ENCODE data around the gene POLR3K. TPM values are rescaled to one million over a fixed set of nuclear protein-coding genes. Genes with fewer than 3 reads are reported as not detected.
"Not testable (repeated sequence)": the region's sequence is repeated elsewhere in the genome, so short reads cannot be mapped to it uniquely, and the experiment has no call there.

POLR3K gene
- total RNA-seq, 1 donor from 2014 or later = 7.1 TPM

DNA sequence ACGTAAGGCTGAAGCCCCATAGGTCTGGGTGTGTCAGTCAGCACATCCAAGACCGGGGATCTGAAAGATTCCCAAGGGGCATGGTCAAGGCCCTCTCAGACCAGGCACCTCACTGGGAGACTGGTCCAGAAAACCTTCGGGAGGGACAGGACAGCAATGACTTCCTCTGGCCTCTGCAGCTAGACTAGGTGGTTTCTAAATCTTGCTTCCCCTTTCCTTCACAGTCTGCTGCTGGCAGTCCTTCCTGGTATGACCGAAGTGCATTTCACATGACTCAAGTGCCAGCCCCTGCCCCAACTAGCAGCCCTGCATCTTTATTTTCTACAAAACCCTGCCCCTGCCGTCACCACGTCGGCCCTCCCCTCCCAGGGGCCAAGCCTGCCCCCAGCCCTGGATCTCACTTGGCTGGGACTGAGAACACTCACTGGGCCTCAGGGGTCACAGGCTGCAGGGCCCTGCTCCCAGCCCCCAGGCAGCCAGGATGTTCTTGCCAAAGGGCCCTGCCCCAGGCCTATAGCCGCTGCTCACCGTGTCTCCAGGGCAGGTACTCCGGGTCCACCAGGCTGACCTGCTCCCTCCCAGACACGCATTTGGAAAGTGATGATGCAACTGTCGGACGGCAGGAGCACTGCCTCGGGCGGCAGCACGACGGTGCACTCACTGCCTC, 18.3 kb downstream of the POLR3K start:
- DNase-seq (ENCODE audit: low spot score) (no peak), ATAC-seq (peak; percentile 41)
- intact Hi-C loops (cut with DNase I) = no loop called here

DNA sequence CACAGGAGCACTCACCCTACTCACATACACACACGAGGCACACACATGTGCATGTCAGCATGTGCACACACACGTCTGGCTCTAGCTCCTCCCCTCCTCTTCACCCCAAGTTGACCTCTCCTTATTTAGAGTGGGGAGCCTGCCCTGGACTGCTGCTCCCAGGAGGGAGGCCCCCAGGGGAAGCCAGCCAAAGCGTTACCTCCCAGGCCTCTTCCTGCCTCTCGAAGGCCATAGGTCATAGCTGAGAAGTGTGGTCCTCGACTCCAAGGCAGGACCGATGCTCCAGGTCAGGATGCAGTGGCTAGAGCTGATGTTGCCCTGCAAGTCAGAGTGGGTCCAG, 18.8 kb downstream of the POLR3K start:
- no peak for ATAC-seq
- intact Hi-C loops (cut with DNase I) = no loop called here
- DNase-seq (ENCODE audit: low spot score) = no peak

GRCh38 chr16:33877-34647, 19.3 kb downstream of the POLR3K start:
- DNase-seq (ENCODE audit: low spot score) = no peak
- intact Hi-C loops (cut with DNase I) = no loop called here

GRCh38 chr16:33154-33876, 20.1 kb downstream of the POLR3K start:
- intact Hi-C loops (cut with DNase I); ATAC-seq; DNase-seq (ENCODE audit: low spot score): not testable (repeated sequence)

More at GRCh38 chr16:33877-34647, 19.3 kb downstream of the POLR3K start:
- ATAC-seq = no peak

DNA sequence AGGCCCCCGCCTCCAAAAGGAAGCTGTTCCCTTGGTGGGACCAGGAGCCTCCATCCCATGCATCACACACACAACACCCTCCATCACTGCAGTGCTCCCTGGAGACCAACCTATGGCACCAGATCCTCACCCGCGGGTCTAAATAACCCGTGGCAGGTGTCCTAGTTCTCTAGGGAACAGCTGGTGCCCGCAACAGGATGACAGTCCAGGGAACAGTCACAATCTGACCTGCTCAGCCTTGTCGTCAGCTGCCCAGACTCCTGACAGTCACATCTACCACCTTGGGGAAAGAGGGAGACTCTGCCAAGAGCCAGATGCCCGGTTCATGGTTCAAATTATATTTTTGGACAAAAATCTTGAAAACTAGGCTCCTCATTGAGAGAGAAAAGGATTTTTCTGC, 22.8 kb downstream of the POLR3K start:
- DNase-seq (ENCODE audit: low spot score); intact Hi-C loops (cut with DNase I); ATAC-seq: not testable (repeated sequence)

- intact Hi-C loops (cut with DNase I) = not testable (repeated sequence)
These were observed 27.5 kb downstream of the POLR3K start for GRCh38 chr16:25926-26348.

GRCh38 chr16:24151-24550, 29.3 kb downstream of the POLR3K start:
- peak; percentile 16 for ATAC-seq
- DNase-seq (ENCODE audit: low spot score); intact Hi-C loops (cut with DNase I): not testable (repeated sequence)

More at GRCh38 chr16:25926-26348, 27.5 kb downstream of the POLR3K start:
- ATAC-seq; DNase-seq (ENCODE audit: low spot score): not testable (repeated sequence)

DNA sequence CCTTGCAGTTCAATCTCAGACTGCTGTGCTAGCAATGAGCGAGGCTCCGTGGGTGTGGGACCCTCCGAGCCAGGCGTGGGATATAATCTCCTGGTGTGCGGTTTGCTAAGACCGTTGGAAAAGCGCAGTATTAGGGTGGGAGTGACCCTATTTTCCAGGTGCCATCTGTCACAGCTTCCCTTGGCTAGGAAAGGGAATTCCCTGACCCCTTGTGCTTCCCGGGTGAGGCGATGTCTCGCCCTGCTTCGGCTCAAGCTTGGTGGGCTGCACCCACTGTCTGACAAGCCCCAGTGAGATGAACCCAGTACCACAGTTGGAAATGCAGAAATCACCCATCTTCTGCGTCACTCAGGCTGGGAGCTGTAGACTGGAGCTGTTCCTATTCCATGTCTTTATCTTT, 32.5 kb downstream of the POLR3K start:
- not testable (repeated sequence) for DNase-seq (ENCODE audit: low spot score); ATAC-seq

GRCh38 chr16:17062-17765, 36.2 kb downstream of the POLR3K start:
- intact Hi-C loops (cut with DNase I); DNase-seq (ENCODE audit: low spot score); ATAC-seq: not testable (repeated sequence)

More for the DNA sequence above, 32.5 kb downstream of the POLR3K start:
- intact Hi-C loops (cut with DNase I) = not testable (repeated sequence)

GRCh38 chr16:10772-11171, 42.6 kb downstream of the POLR3K start:
- DNase-seq (ENCODE audit: low spot score) = peak; percentile 97
- intact Hi-C loops (cut with DNase I) = not testable (repeated sequence)

GRCh38 chr16:9903-10665, 43.3 kb downstream of the POLR3K start:
- DNase-seq (ENCODE audit: low spot score) = peak; percentile 78
- intact Hi-C loops (cut with DNase I) = no loop called here
- ATAC-seq = peak; percentile 87

More at GRCh38 chr16:10772-11171, 42.6 kb downstream of the POLR3K start:
- not testable (repeated sequence) for ATAC-seq

Small RNAs within 50 kb of the gene (microRNA-seq; reads per million reads assigned to microRNA genes)
- gene MIR6859-4 = not detected

Other genes with a start within 250 kb of the POLR3K start
- gene SNRNP25, start 220 bp upstream of the POLR3K start, total RNA-seq = 8.7 TPM
- gene RHBDF1, start 19.0 kb upstream of the POLR3K start, total RNA-seq = 116 TPM
- gene MPG, start 24.6 kb upstream of the POLR3K start, total RNA-seq = 35.0 TPM
- gene NPRL3, start 85.1 kb upstream of the POLR3K start, total RNA-seq = 45.7 TPM
- gene HBZ, start 99.0 kb upstream of the POLR3K start, total RNA-seq = not detected
- 10.4 TPM for gene HBM, start 112.4 kb upstream of the POLR3K start, total RNA-seq
- gene HBA2, start 119.3 kb upstream of the POLR3K start, total RNA-seq = 11,939 TPM
- 11,060 TPM for gene HBA1, start 123.1 kb upstream of the POLR3K start, total RNA-seq
- gene HBQ1, start 126.9 kb upstream of the POLR3K start, total RNA-seq = 3.2 TPM
- 102 TPM for gene LUC7L, start 175.8 kb upstream of the POLR3K start, total RNA-seq
- gene FAM234A, start 181.2 kb upstream of the POLR3K start, total RNA-seq = 129 TPM
- gene RGS11, start 222.3 kb upstream of the POLR3K start, total RNA-seq = 48.9 TPM
- 0.94 TPM for gene ARHGDIG, start 227.0 kb upstream of the POLR3K start, total RNA-seq
- 0.85 TPM for gene PDIA2, start 229.6 kb upstream of the POLR3K start, total RNA-seq